Ascending aorta (tissue), 2 donors: ENCODE data around the gene LIPA. TPM values are rescaled to one million over a fixed set of nuclear protein-coding genes. Genes with fewer than 3 reads are reported as not detected.

ENCODE experiments used
- DNase-seq, 2 donors: peaks; one replicate each; pipeline ENCODE4 v3.0.0-alpha.2; 2019; ENCODE audit warnings: low spot score in 2 of 2
- H3K27ac ChIP-seq, 2 donors: fragments of 200-600 bp; sonication (generic); one replicate each; pipeline ENCODE4 v1.5.1; 2016 to 2017; ENCODE audit warnings: mild to moderate bottlenecking in 1 of 2
- H3K27me3 ChIP-seq: fragments of 200-600 bp; sonication (generic); one replicate; pipeline ENCODE4 v1.5.1; 2017
- H3K36me3 ChIP-seq, 2 donors: fragments of 200-600 bp; sonication (generic); one replicate each; pipeline ENCODE4 v1.5.1; 2016
- H3K4me1 ChIP-seq, 2 donors: fragments of 200-600 bp; sonication (generic); one replicate each; pipeline ENCODE4 v1.5.1; 2016 to 2017; ENCODE audit warnings: mild to moderate bottlenecking in 1 of 2
- H3K4me3 ChIP-seq, 2 donors: fragments of 200-600 bp; sonication (generic); one replicate each; pipeline ENCODE4 v1.5.1; 2016 to 2017; ENCODE audit warnings: mild to moderate bottlenecking in 1 of 2
- H3K9me3 ChIP-seq, 2 donors: fragments of 200-600 bp; sonication (generic); one replicate each; pipeline ENCODE4 v1.5.1; 2016
- intact Hi-C: fragments of 100-400 bp; cut with DNase I; formaldehyde crosslinking; loops from one replicate; pipeline ENCODE4 v1.15.1; 2023
- total RNA-seq: library from RNA; depleted of rRNA; stranded (reverse); fragments of >200 nt; gene quantifications from one replicate; pipeline ENCODE4 v1.1.0, GENCODE V29; 2016
- TF ChIP-seq, protein P1 (sequence below), 3 experiments: fragments of 200-600 bp in 2 of 3; fragments of 450-650 bp in 1 of 3; sonication (generic) in 2 of 3; IDR thresholded peaks; one replicate each; pipeline ENCODE4 v1.5.1; 2016 to 2019; ENCODE audit warnings: antibody characterized with exemption in 3 of 3, mild to moderate bottlenecking in 1 of 3, moderate library complexity in 1 of 3

Gene LIPA
- total RNA-seq, 1 donor from 2014 or later: 57.9 TPM

GRCh38 chr10:89217057-89217990, 34.3 kb downstream of the LIPA start:
- Histone ChIP-seq H3K4me1 (peaks cover 0 to 4% of the 10 kb centered on the region in 2 donors), H3K27me3 (no peaks in the 10 kb centered on the region), H3K9me3 (no peaks in the 10 kb centered on the region), H3K27ac (peak overlapping the region; percentile 14 to 58), H3K36me3 (peaks cover 9 to 18% of the 10 kb centered on the region in 2 donors), H3K4me3 (peak overlapping the region in 1 of 2 donors; percentile 12)
- intact Hi-C loops: loop anchor here (1.0 to 10.0 kb wide), 2 partner anchors 188 to 633 kb away; partner anchors contain the start of genes LIPJ and RNLS
- peak in 1 of 2 donors; percentile 76 for DNase-seq
- TF ChIP-seq, protein P1, sequence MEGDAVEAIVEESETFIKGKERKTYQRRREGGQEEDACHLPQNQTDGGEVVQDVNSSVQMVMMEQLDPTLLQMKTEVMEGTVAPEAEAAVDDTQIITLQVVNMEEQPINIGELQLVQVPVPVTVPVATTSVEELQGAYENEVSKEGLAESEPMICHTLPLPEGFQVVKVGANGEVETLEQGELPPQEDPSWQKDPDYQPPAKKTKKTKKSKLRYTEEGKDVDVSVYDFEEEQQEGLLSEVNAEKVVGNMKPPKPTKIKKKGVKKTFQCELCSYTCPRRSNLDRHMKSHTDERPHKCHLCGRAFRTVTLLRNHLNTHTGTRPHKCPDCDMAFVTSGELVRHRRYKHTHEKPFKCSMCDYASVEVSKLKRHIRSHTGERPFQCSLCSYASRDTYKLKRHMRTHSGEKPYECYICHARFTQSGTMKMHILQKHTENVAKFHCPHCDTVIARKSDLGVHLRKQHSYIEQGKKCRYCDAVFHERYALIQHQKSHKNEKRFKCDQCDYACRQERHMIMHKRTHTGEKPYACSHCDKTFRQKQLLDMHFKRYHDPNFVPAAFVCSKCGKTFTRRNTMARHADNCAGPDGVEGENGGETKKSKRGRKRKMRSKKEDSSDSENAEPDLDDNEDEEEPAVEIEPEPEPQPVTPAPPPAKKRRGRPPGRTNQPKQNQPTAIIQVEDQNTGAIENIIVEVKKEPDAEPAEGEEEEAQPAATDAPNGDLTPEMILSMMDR (IDR thresholded peaks at IDR 0.05): peak; percentile 37 to 72 (median 70)

DNA sequence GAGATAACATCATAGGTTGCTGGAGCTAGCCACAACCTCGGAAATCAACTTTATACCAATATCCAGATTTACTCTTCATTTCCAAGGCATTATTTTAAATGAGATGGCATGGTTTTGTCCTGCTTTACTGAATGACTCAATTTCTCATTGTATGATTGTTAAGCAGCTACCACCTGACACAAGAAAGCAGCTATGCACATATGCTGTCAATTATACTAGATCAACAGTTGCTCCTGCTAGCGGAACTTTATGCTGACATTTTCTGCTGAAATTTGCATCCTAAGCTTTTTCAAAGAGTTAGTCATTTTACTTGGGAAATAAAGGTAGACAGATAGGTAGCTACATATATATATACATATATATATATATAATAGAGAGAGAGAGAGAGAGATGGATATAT, 35.5 kb downstream of the LIPA start:
- H3K4me1 ChIP-seq: peaks cover 0 to 4% of the 10 kb centered on the region in 2 donors
- H3K27ac ChIP-seq: no peak overlapping the region
- no peak for DNase-seq
- no peaks in the 10 kb centered on the region for H3K9me3 ChIP-seq
- H3K36me3 ChIP-seq: peaks cover 5 to 18% of the 10 kb centered on the region in 2 donors
- no peaks in the 10 kb centered on the region for H3K27me3 ChIP-seq
- TF ChIP-seq, protein P1 (IDR thresholded peaks at IDR 0.05): no peak
- H3K4me3 ChIP-seq: no peak overlapping the region
- intact Hi-C loops: loop anchor here (10.0 kb wide), 1 partner anchor 631 kb away; the partner anchor contains the start of genes LIPJ and RNLS

DNA sequence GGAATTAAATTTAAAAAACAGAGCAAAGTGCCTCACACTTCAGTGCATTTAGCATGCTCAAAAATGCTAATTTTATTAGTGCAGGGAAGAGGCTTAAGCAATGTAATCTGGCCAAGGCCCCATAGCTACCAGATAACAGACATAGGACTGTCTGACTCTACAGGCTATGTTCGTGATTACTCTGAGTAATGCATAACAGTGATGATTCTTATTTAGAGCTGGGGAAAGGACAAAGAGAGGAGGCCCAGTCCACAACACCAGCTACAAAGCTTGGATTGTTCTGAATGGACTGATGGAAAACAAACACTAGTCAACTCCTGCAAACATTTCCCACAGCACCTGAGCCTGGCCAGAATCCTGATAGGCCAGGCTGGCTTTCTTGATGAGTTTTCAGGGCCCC, 36.1 kb downstream of the LIPA start:
- Histone ChIP-seq H3K4me3 (no peak overlapping the region), H3K27me3 (no peaks in the 10 kb centered on the region), H3K27ac (no peak overlapping the region), H3K4me1 (peaks cover 0 to 4% of the 10 kb centered on the region in 2 donors), H3K9me3 (no peaks in the 10 kb centered on the region), H3K36me3 (peaks cover 5 to 14% of the 10 kb centered on the region in 2 donors)
- intact Hi-C loops: loop anchor here (10.0 kb wide), 1 partner anchor 631 kb away; the partner anchor contains the start of genes LIPJ and RNLS
- DNase-seq: no peak
- TF ChIP-seq, protein P1 (IDR thresholded peaks at IDR 0.05): no peak

DNA sequence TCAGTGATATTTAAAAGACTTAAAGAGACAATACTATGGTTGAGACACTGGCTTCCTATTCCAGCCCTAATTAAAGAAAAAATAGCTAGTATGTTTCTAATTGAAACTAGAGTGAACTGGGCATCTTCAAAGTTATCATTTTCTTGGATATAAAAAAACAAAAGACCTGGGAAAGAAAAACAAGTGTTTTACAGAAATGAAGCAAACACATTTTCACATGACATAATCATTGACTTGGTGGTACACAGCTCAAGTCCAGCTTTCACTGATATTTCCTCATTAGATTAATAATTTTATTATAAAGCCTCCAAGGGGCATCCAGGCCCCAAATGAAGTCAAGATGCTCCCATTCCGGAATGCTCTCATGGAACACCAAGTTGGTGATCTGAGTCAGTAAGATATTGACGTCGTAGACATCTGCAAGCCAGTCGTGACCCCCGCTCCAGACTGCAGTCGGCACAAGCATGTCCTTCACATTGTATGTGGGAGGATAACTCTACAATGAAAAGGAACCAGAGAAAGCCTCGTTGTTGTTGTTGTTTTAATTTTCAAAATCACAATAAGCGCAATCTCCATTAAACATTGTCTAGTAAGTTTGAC, 36.9 kb downstream of the LIPA start:
- no peak overlapping the region for H3K27ac ChIP-seq
- H3K4me1 ChIP-seq: peaks cover 0 to 4% of the 10 kb centered on the region in 2 donors
- peaks cover 5 to 9% of the 10 kb centered on the region in 2 donors for H3K36me3 ChIP-seq
- no peaks in the 10 kb centered on the region for H3K27me3 ChIP-seq
- TF ChIP-seq, protein P1 (IDR thresholded peaks at IDR 0.05): no peak
- intact Hi-C loops: loop anchor here (5.0 to 10.0 kb wide), 3 partner anchors 282 to 630 kb away; partner anchors contain the start of genes LIPJ and RNLS
- no peak overlapping the region for H3K4me3 ChIP-seq
- no peaks in the 10 kb centered on the region for H3K9me3 ChIP-seq
- DNase-seq: no peak

- intact Hi-C loops: loop anchor here (1.0 to 10.0 kb wide), 4 partner anchors 183 to 628 kb away; partner anchors contain the start of genes LIPJ and RNLS
- DNase-seq: no peak
- TF ChIP-seq, protein P1 (IDR thresholded peaks at IDR 0.05): peak; percentile 53 to 71 (median 59)
- H3K4me3 ChIP-seq: no peak overlapping the region
- H3K27ac ChIP-seq: no peak overlapping the region
- peaks cover 0 to 4% of the 10 kb centered on the region in 2 donors for H3K4me1 ChIP-seq
- no peaks in the 10 kb centered on the region for H3K9me3 ChIP-seq
- H3K27me3 ChIP-seq: no peaks in the 10 kb centered on the region
- H3K36me3 ChIP-seq: peaks cover 5 to 9% of the 10 kb centered on the region in 2 donors
Observed at GRCh38 chr10:89213191-89213808, 38.3 kb downstream of the LIPA start.
